Ishikawa (cell line): ENCODE data around the gene PPFIA4.

Source experiments
- CEBPB ChIP-seq: IDR thresholded peaks from 2 replicates; pipeline ENCODE4 v1.6.1; 2012
- CREB1 ChIP-seq: IDR thresholded peaks from 2 replicates; pipeline ENCODE4 v1.6.1; 2012; ENCODE audit warnings: low read depth
- EGR1 ChIP-seq: IDR thresholded peaks from 2 replicates; pipeline ENCODE4 v1.6.1; 2012
- EP300 ChIP-seq: IDR thresholded peaks from 2 replicates; pipeline ENCODE4 v1.6.1; 2012; ENCODE audit warnings: borderline replicate concordance
- FOXM1 ChIP-seq: IDR thresholded peaks from 2 replicates; pipeline ENCODE4 v1.6.1; 2012; ENCODE audit warnings: low read depth, borderline replicate concordance
- MAX ChIP-seq: IDR thresholded peaks from 2 replicates; pipeline ENCODE4 v1.6.1; 2012
- NFIC ChIP-seq: IDR thresholded peaks from 2 replicates; pipeline ENCODE4 v1.6.1; 2012
- RAD21 ChIP-seq: IDR thresholded peaks from 2 replicates; pipeline ENCODE4 v1.6.1; 2012; ENCODE audit warnings: low read depth
- TAF1 ChIP-seq: IDR thresholded peaks from 2 replicates; pipeline ENCODE4 v1.6.1; 2012; ENCODE audit warnings: low read depth, mild to moderate bottlenecking
- TCF12 ChIP-seq: IDR thresholded peaks from 2 replicates; pipeline ENCODE4 v1.6.1; 2012; ENCODE audit warnings: low read depth
- TEAD4 ChIP-seq: IDR thresholded peaks from 2 replicates; pipeline ENCODE4 v1.6.1; 2012
- YY1 ChIP-seq: IDR thresholded peaks from 2 replicates; pipeline ENCODE4 v1.6.1; 2012; ENCODE audit warnings: low read depth
- TF ChIP-seq, protein P1 (sequence below): IDR thresholded peaks from 2 replicates; pipeline ENCODE4 v1.6.1; 2012; ENCODE audit warnings: low read depth, mild to moderate bottlenecking

DNA sequence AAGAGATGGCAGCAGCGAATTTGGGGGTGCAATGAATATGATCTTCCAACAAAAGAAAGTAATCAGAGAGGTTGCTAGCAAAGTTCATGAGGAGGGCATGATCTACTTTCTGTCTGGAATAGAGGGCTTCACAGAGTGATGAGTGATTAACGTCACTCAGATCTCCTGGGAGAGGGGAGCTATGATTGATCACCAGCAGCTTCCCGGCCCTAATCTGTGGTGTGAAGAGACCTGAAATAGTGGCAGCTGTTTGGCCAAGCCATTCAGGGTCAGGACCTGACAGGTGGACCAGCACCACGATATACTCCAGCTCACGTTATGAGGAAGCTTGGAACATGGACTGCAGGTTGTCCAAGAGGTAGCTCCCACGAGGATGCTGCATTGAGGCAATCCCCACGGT lies 39.0 kb upstream of the PPFIA4 start:
- TF ChIP-seq FOXM1 (no peak), NFIC (no peak), TAF1 (no peak), CEBPB (no peak), RAD21 (no peak), YY1 (no peak), CREB1 (no peak), EP300 (no peak), MAX (no peak), EGR1 (no peak), TEAD4 (no peak), TCF12 (no peak)
- TF ChIP-seq, protein P1, sequence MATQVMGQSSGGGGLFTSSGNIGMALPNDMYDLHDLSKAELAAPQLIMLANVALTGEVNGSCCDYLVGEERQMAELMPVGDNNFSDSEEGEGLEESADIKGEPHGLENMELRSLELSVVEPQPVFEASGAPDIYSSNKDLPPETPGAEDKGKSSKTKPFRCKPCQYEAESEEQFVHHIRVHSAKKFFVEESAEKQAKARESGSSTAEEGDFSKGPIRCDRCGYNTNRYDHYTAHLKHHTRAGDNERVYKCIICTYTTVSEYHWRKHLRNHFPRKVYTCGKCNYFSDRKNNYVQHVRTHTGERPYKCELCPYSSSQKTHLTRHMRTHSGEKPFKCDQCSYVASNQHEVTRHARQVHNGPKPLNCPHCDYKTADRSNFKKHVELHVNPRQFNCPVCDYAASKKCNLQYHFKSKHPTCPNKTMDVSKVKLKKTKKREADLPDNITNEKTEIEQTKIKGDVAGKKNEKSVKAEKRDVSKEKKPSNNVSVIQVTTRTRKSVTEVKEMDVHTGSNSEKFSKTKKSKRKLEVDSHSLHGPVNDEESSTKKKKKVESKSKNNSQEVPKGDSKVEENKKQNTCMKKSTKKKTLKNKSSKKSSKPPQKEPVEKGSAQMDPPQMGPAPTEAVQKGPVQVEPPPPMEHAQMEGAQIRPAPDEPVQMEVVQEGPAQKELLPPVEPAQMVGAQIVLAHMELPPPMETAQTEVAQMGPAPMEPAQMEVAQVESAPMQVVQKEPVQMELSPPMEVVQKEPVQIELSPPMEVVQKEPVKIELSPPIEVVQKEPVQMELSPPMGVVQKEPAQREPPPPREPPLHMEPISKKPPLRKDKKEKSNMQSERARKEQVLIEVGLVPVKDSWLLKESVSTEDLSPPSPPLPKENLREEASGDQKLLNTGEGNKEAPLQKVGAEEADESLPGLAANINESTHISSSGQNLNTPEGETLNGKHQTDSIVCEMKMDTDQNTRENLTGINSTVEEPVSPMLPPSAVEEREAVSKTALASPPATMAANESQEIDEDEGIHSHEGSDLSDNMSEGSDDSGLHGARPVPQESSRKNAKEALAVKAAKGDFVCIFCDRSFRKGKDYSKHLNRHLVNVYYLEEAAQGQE = no peak
